HEK293 (cell line): Measurements from ENCODE around the gene NDOR1.

ENCODE experiments used
- CTCF ChIP-seq: fragments of 450-650 bp; formaldehyde crosslinking; IDR thresholded peaks from 2 replicates; pipeline ENCODE4 v1.5.1; 2016; ENCODE audit warnings: missing biosample characterization, missing genetic modification characterization
- GFI1B ChIP-seq: fragments of 450-650 bp; formaldehyde crosslinking; IDR thresholded peaks from 2 replicates; pipeline ENCODE4 v1.5.1; 2016; ENCODE audit warnings: missing biosample characterization, missing genetic modification characterization
- ZNF23 ChIP-seq: fragments of 450-650 bp; formaldehyde crosslinking; IDR thresholded peaks from 2 replicates; pipeline ENCODE4 v1.5.1; 2016; ENCODE audit warnings: missing biosample characterization, missing genetic modification characterization, borderline replicate concordance

GRCh38 chr9:137202966-137203365, 2.5 kb upstream of the NDOR1 start:
- TF ChIP-seq CTCF (tag by site-specific recombination): no peak
- no peak for TF ChIP-seq ZNF23 (tag by site-specific recombination)
- TF ChIP-seq GFI1B: no peak
